Nephron progenitor cell (in vitro differentiated cells): ENCODE data around the gene PDE6G.

ENCODE experiments used
- DNase-seq: peaks from one replicate; pipeline ENCODE4 v3.0.0; 2021
- H3K27ac Mint-ChIP-seq: 2 replicates; pipeline ENCODE4 v1.8.0; 2021; ENCODE audit warnings: mild to moderate bottlenecking, moderate library complexity, mixed read lengths
- H3K27me3 Mint-ChIP-seq: 2 replicates; pipeline ENCODE4 v1.8.0; 2021; ENCODE audit warnings: mild to moderate bottlenecking, low read depth, mixed read lengths; ENCODE audit not compliant: poor library complexity
- H3K36me3 Mint-ChIP-seq: 2 replicates; pipeline ENCODE4 v1.8.0; 2021; ENCODE audit warnings: low read depth, mixed read lengths
- H3K4me1 Mint-ChIP-seq: 2 replicates; pipeline ENCODE4 v1.8.0; 2021; ENCODE audit warnings: mixed read lengths
- H3K4me3 Mint-ChIP-seq: 2 replicates; pipeline ENCODE4 v1.8.0; 2021; ENCODE audit warnings: mild to moderate bottlenecking, moderate library complexity, mixed read lengths
- H3K9me3 Mint-ChIP-seq: 2 replicates; pipeline ENCODE4 v1.8.0; 2021; ENCODE audit warnings: mild to moderate bottlenecking, moderate library complexity, mixed read lengths
- CTCF ChIP-seq: fragments of 200-600 bp; sonication (generic); IDR thresholded peaks from 2 replicates; pipeline ENCODE4 v1.5.0; 2021; ENCODE audit warnings: antibody characterized with exemption

Gene PDE6G

GRCh38 chr17:81683584-81684441 is 27.5 kb upstream of the PDE6G start, which contains the start of the genes ARL16 and HGS:
Gene ARL16, minus strand, starts transcription at chr17:81683797. Its CDS starts 44 bp downstream, at chr17:81683753.
Gene HGS, plus strand, starts transcription at chr17:81684011. Its CDS starts 56 bp downstream, at chr17:81684067.
- peaks cover 2% of the 10 kb centered on the region for H3K27me3 Mint-ChIP-seq
- peak within 1 kb of the TSS; percentile 93 for H3K4me3 Mint-ChIP-seq
- no peaks in the 10 kb centered on the region for H3K9me3 Mint-ChIP-seq
- H3K27ac Mint-ChIP-seq = peak within 1 kb of the TSS; percentile 95
- H3K4me1 Mint-ChIP-seq = peaks cover 30% of the 10 kb centered on the region
- peaks cover 9% of the 10 kb centered on the region for H3K36me3 Mint-ChIP-seq
- no peak for TF ChIP-seq CTCF
- DNase-seq = peak; percentile 98

- no peak for DNase-seq
Observed at GRCh38 chr17:81683208-81683583, 26.9 kb upstream of the PDE6G start.

GRCh38 chr17:81682565-81683207 is 26.3 kb upstream of the PDE6G start:
- no peak for DNase-seq
- Mint-ChIP-seq H3K4me1 (peaks cover 30% of the 10 kb centered on the region), H3K4me3 (peak overlapping the region; percentile 93), H3K27ac (peak overlapping the region; percentile 95), H3K36me3 (peaks cover 9% of the 10 kb centered on the region), H3K27me3 (peaks cover 2% of the 10 kb centered on the region), H3K9me3 (no peaks in the 10 kb centered on the region)
- TF ChIP-seq CTCF = no peak

More at GRCh38 chr17:81683208-81683583, 26.9 kb upstream of the PDE6G start:
- Mint-ChIP-seq H3K4me3 (peak overlapping the region; percentile 93), H3K27me3 (peaks cover 2% of the 10 kb centered on the region), H3K9me3 (no peaks in the 10 kb centered on the region), H3K27ac (peak overlapping the region; percentile 95), H3K4me1 (peaks cover 30% of the 10 kb centered on the region), H3K36me3 (peaks cover 9% of the 10 kb centered on the region)
- no peak for TF ChIP-seq CTCF

GRCh38 chr17:81681672-81682071 is 25.3 kb upstream of the PDE6G start:
- H3K27ac Mint-ChIP-seq = peak overlapping the region; percentile 42
- peak overlapping the region; percentile 93 for H3K4me3 Mint-ChIP-seq
- no peak for TF ChIP-seq CTCF

GRCh38 chr17:81680150-81680549 is 23.8 kb upstream of the PDE6G start:
- Mint-ChIP-seq H3K9me3 (peaks cover 5% of the 10 kb centered on the region), H3K4me1 (peaks cover 29% of the 10 kb centered on the region), H3K36me3 (peaks cover 16% of the 10 kb centered on the region), H3K27me3 (peaks cover 3% of the 10 kb centered on the region), H3K4me3 (peak overlapping the region; percentile 50), H3K27ac (no peak overlapping the region)
- TF ChIP-seq CTCF = no peak
- DNase-seq = no peak

More at GRCh38 chr17:81681672-81682071, 25.3 kb upstream of the PDE6G start:
- peaks cover 10% of the 10 kb centered on the region for H3K36me3 Mint-ChIP-seq
- DNase-seq = no peak
- no peaks in the 10 kb centered on the region for H3K9me3 Mint-ChIP-seq
- no peaks in the 10 kb centered on the region for H3K27me3 Mint-ChIP-seq
- H3K4me1 Mint-ChIP-seq = peaks cover 30% of the 10 kb centered on the region
